ENCODE measurements around the gene TRPM2. TPM values are rescaled to one million over a fixed set of nuclear protein-coding genes. Genes with fewer than 3 reads are reported as not detected.

Gene TRPM2
- total RNA-seq, 1 donor from 2014 or later: under 0.01 TPM

DNA sequence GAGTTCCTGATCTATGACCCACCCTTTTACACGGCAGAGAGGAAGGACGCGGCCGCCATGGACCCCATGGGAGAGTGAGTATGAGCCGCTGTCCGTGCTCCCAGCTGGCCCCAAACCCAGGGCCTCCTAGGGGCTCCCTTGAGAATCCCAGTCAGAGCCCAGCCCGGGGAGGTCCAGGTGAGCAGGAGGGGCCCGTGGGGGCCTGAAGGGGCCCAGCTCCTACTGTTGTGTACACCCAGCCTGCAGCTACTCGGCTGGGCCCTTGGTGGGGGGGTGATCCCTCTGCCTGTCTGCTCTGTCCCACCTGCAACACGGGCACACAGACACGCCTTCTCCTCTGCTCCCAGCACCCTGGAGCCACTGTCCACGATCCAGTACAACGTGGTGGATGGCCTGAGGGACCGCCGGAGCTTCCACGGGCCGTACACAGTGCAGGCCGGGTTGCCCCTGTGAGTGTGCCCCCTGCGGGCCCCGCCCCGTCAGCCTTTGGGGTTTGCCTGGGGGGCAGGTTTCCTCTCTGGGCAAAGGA is 73.3 kb downstream of the TRPM2 start:
- Histone ChIP-seq H3K27me3 (ENCODE audit: control insufficient read depth, insufficient read depth, low read length) (no peaks in the 10 kb centered on the region), H3K4me3 (ENCODE audit: low read depth, low read length) (no peak overlapping the region), H3K36me3 (ENCODE audit: control insufficient read depth, insufficient read depth, low read length) (no peaks in the 10 kb centered on the region)
- DNase-seq (ENCODE audit: low read depth) (no peak), FAIRE-seq (no peak)
- TF ChIP-seq, protein P1, sequence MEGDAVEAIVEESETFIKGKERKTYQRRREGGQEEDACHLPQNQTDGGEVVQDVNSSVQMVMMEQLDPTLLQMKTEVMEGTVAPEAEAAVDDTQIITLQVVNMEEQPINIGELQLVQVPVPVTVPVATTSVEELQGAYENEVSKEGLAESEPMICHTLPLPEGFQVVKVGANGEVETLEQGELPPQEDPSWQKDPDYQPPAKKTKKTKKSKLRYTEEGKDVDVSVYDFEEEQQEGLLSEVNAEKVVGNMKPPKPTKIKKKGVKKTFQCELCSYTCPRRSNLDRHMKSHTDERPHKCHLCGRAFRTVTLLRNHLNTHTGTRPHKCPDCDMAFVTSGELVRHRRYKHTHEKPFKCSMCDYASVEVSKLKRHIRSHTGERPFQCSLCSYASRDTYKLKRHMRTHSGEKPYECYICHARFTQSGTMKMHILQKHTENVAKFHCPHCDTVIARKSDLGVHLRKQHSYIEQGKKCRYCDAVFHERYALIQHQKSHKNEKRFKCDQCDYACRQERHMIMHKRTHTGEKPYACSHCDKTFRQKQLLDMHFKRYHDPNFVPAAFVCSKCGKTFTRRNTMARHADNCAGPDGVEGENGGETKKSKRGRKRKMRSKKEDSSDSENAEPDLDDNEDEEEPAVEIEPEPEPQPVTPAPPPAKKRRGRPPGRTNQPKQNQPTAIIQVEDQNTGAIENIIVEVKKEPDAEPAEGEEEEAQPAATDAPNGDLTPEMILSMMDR (IDR thresholded peaks at IDR 0.05; ENCODE audit: insufficient read depth, low read length, severe bottlenecking): no peak

DNA sequence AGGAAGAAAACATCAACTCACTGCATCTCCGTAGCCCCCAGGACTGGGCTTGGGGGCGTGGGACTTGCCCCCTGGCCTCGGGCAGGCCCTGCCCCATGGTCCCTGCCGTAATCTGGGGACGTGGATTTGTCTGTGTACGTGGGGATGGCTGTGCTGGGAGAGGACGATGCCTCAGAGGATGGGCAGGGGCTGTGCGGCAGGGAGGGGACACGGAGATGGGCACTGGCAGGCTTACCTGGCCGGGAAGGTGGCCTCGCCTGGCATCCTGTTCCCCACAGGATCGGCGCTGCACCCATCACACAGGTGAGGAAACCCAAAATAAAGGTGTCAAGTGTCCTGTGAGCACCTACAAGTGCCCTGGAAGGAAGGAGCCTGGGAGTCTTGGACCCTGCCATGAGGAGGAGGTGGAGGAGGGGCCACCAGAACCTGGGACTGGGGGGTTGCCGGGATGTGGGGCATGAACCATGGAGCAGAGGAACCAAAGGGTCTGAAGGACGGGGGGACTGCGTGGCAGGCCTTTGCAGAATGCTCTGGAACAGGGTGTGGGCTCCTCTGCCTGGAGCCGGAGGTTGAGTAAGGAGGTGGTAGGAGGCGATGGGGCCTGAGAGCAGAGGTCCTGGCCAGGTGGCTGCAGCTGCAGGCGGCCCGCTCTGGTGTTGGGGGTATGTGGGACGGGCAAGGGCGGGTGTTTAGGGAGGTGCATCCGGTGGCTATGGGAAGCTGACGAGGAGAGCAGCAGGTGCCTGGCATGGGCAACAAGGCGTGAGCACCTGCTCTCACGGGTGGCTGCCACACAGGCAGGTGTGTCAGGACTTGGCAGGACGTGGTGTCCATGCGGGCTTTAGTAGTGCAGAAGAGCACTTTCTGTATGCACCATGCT is 74.1 kb downstream of the TRPM2 start:
- FAIRE-seq: no peak
- no peak for DNase-seq (ENCODE audit: low read depth)
- H3K27me3 ChIP-seq (ENCODE audit: control insufficient read depth, insufficient read depth, low read length): no peaks in the 10 kb centered on the region
- H3K36me3 ChIP-seq (ENCODE audit: control insufficient read depth, insufficient read depth, low read length): no peaks in the 10 kb centered on the region
- no peak overlapping the region for H3K4me3 ChIP-seq (ENCODE audit: low read depth, low read length)
- TF ChIP-seq, protein P1 (IDR thresholded peaks at IDR 0.05; ENCODE audit: insufficient read depth, low read length, severe bottlenecking): no peak

DNA sequence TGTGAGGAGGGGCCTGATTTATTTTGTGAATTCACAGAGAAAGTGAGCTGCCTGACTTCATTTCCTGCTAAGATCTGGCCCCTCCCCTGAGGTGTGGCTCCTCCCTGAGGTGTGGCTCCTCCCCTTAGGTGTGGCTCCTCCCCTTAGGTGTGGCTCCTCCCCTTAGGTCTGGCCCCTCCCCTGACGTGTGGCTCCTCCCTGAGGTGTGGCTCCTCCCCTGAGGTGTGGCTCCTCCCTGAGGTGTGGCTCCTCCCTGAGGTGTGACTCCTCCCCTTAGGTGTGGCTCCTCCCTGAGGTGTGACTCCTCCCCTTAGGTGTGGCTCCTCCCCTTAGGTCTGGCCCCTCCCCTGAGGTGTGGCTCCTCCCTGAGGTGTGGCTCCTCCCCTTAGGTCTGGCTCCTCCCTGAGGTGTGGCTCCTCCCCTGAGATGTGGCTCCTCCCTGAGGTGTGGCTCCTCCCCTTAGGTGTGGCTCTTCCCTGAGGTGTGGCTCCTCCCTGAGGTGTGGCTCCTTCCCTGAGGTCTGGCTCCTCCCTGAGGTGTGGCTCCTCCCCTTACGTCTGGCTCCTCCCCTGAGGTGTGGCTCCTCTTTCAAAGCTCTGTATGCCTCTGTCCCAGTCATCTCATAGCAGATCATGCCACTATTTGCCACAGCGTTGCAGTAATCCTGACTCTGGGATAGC is 75.0 kb downstream of the TRPM2 start:
- FAIRE-seq: no peak
- DNase-seq (ENCODE audit: low read depth): peak; percentile 3
- Histone ChIP-seq H3K4me3 (ENCODE audit: low read depth, low read length) (no peak overlapping the region), H3K27me3 (ENCODE audit: control insufficient read depth, insufficient read depth, low read length) (no peaks in the 10 kb centered on the region), H3K36me3 (ENCODE audit: control insufficient read depth, insufficient read depth, low read length) (no peaks in the 10 kb centered on the region)
- TF ChIP-seq, protein P1 (IDR thresholded peaks at IDR 0.05; ENCODE audit: insufficient read depth, low read length, severe bottlenecking): no peak

DNA sequence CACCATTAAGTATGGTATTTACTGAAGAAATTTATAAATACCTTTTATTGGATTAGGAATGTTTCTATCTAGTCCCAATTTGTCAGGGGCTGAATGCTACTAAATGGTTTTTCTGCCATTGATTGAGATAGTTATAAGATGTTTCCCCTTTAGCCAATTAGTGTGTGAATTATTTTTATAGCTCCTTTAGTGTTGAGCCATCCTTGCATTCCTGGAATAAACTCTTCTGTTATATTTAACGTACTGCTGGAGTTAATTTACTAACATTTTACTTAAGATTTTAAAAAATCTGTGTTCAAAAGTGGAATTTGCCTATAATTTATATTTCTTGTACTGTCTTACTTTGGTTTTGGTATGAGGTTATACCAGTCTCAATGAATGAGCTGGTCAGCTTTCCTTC is 76.5 kb downstream of the TRPM2 start:
- H3K4me3 ChIP-seq (ENCODE audit: low read depth, low read length): no peak overlapping the region
- no peaks in the 10 kb centered on the region for H3K27me3 ChIP-seq (ENCODE audit: control insufficient read depth, insufficient read depth, low read length)
- DNase-seq (ENCODE audit: low read depth) (no peak), FAIRE-seq (no peak)
- no peaks in the 10 kb centered on the region for H3K36me3 ChIP-seq (ENCODE audit: control insufficient read depth, insufficient read depth, low read length)
- TF ChIP-seq, protein P1 (IDR thresholded peaks at IDR 0.05; ENCODE audit: insufficient read depth, low read length, severe bottlenecking): no peak

DNA sequence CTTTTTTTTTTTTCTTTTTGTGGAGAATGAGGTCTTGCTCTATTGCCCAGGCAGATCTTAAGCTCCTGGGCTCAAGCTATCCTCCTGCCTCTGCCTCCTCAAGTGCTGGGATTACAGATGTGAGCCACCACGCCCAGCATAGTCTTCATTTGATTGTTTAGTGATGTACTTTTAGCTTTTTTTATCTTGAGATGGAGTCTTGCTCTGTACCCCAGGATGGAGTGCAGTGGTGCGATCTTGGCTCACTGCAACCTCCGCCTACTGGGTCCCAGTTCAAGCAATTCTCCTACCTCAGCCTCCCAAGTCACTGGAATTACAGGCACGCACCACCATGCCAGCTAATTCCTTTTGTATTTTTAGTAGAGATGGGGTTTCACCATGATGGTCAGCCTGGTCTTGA is 77.9 kb downstream of the TRPM2 start:
- Histone ChIP-seq H3K27me3 (ENCODE audit: control insufficient read depth, insufficient read depth, low read length) (no peaks in the 10 kb centered on the region), H3K4me3 (ENCODE audit: low read depth, low read length) (no peak overlapping the region), H3K36me3 (ENCODE audit: control insufficient read depth, insufficient read depth, low read length) (no peaks in the 10 kb centered on the region)
- no peak for DNase-seq (ENCODE audit: low read depth)
- TF ChIP-seq, protein P1 (IDR thresholded peaks at IDR 0.05; ENCODE audit: insufficient read depth, low read length, severe bottlenecking): no peak
- FAIRE-seq: no peak

Measured in bronchial epithelial cell (primary cell).